Transverse colon (tissue), 4 donors: Measurements from ENCODE around the gene NTRK3.

Experiments used
- CTCF ChIP-seq, 5 experiments: fragments of 200-600 bp in 3 of 5; fragments of 450-650 bp in 2 of 5; sonication (generic) in 3 of 5; IDR thresholded peaks; 1 replicate in 2 of 5; 2 replicates in 3 of 5; pipeline ENCODE4 v1.5.1; 2016 to 2017; ENCODE audit warnings: antibody characterized with exemption in 5 of 5, inconsistent platforms in 3 of 5, mild to moderate bottlenecking in 2 of 5, moderate library complexity in 1 of 5
- EP300 ChIP-seq: sonication (generic); formaldehyde crosslinking; IDR thresholded peaks from one replicate; pipeline ENCODE4 v1.6.1; 2017; ENCODE audit warnings: antibody characterized with exemption, low read depth
- POLR2A ChIP-seq: fragments of 450-650 bp; IDR thresholded peaks from one replicate; pipeline ENCODE4 v1.6.1; 2016; ENCODE audit warnings: antibody characterized with exemption, mild to moderate bottlenecking, moderate library complexity
- POLR2AphosphoS5 ChIP-seq, 3 donors: sonication (generic); formaldehyde crosslinking; IDR thresholded peaks; one replicate each; pipeline ENCODE4 v1.6.1; 2016; ENCODE audit warnings: antibody characterized with exemption in 3 of 3

GRCh38 chr15:88255087-88255483 lies 1.5 kb downstream of the NTRK3 start:
- TF ChIP-seq CTCF (IDR thresholded peaks at IDR 0.05) (no peak), POLR2A (no peak), EP300 (no peak), POLR2AphosphoS5 (IDR thresholded peaks at IDR 0.05) (no peak)
